Stimulated activated naive B cell treated with anti-CD40 and anti-IgM and Interleukin-4, amounts not matched to agents 10 μg/mL and 1 μg/mL and 100 μg/mL, for 72 hours (primary cell): ENCODE measurements around the gene MKLN1.
"Not testable (repeated sequence)": the region's sequence is repeated elsewhere in the genome, so short reads cannot be mapped to it uniquely, and the experiment has no call there.

Experiments
- ATAC-seq, 2 donors: fragments of 150-1000 bp; cut with Tn5 transposase; replicated peaks; 2 replicates each; pipeline ENCODE4 v1.10.0; 2021; ENCODE audit warnings: moderate library complexity in 1 of 2
- DNase-seq: peaks from one replicate; pipeline ENCODE4 v3.0.0; 2021
- H3K27ac Mint-ChIP-seq: one replicate; pipeline ENCODE4 v1.8.0; 2022; ENCODE audit warnings: mild to moderate bottlenecking, mixed read lengths
- H3K27me3 Mint-ChIP-seq, 2 donors: one replicate each; pipeline ENCODE4 v1.8.0; 2022; ENCODE audit warnings: mixed read lengths in 2 of 2
- H3K36me3 Mint-ChIP-seq, 2 donors: one replicate each; pipeline ENCODE4 v1.8.0; 2022; ENCODE audit warnings: mixed read lengths in 2 of 2, mild to moderate bottlenecking in 1 of 2
- H3K4me1 Mint-ChIP-seq, 2 donors: one replicate each; pipeline ENCODE4 v1.8.0; 2022; ENCODE audit warnings: mixed read lengths in 2 of 2, mild to moderate bottlenecking in 1 of 2
- H3K4me3 Mint-ChIP-seq, 2 donors: one replicate each; pipeline ENCODE4 v1.8.0; 2022; ENCODE audit warnings: mild to moderate bottlenecking in 2 of 2, mixed read lengths in 2 of 2, moderate library complexity in 1 of 2
- H3K9me3 Mint-ChIP-seq, 2 donors: one replicate each; pipeline ENCODE4 v1.8.0; 2022; ENCODE audit warnings: mixed read lengths in 2 of 2, mild to moderate bottlenecking in 1 of 2

Gene MKLN1

GRCh38 chr7:131300572-131301466 is 26.9 kb upstream of the MKLN1 start:
- H3K4me3 Mint-ChIP-seq: no peak overlapping the region
- H3K27me3 Mint-ChIP-seq: peaks cover 0 to 4% of the 10 kb centered on the region in 2 donors
- H3K4me1 Mint-ChIP-seq: peaks cover 6 to 10% of the 10 kb centered on the region in 2 donors
- no peak for ATAC-seq
- H3K27ac Mint-ChIP-seq: no peak overlapping the region
- peaks cover 0 to under 1% of the 10 kb centered on the region in 2 donors for H3K9me3 Mint-ChIP-seq
- no peak for DNase-seq
- H3K36me3 Mint-ChIP-seq: peaks cover 0 to under 1% of the 10 kb centered on the region in 2 donors

GRCh38 chr7:131302446-131302845 is 25.2 kb upstream of the MKLN1 start:
- H3K9me3 Mint-ChIP-seq: peaks cover 9 to 11% of the 10 kb centered on the region in 2 donors
- ATAC-seq (no peak), DNase-seq (no peak)
- H3K4me3 Mint-ChIP-seq: no peak overlapping the region
- H3K27me3 Mint-ChIP-seq: peaks cover 0 to 4% of the 10 kb centered on the region in 2 donors
- H3K27ac Mint-ChIP-seq: peak overlapping the region; percentile 31
- H3K36me3 Mint-ChIP-seq: peaks cover 9 to 13% of the 10 kb centered on the region in 2 donors
- peaks cover 6 to 9% of the 10 kb centered on the region in 2 donors for H3K4me1 Mint-ChIP-seq

GRCh38 chr7:131302876-131303707 is 24.6 kb upstream of the MKLN1 start:
- ATAC-seq: peak; percentile 36 to 45
- peaks cover 5 to 6% of the 10 kb centered on the region in 2 donors for H3K4me1 Mint-ChIP-seq
- H3K27me3 Mint-ChIP-seq: peaks cover 0 to 4% of the 10 kb centered on the region in 2 donors
- DNase-seq: no peak
- H3K36me3 Mint-ChIP-seq: peaks cover 13% of the 10 kb centered on the region in 2 donors
- H3K9me3 Mint-ChIP-seq: peaks cover 14 to 16% of the 10 kb centered on the region in 2 donors
- no peak overlapping the region for H3K4me3 Mint-ChIP-seq
- H3K27ac Mint-ChIP-seq: no peak overlapping the region

- H3K4me1 Mint-ChIP-seq: no peaks in the 10 kb centered on the region
- no peak overlapping the region for H3K4me3 Mint-ChIP-seq
- peaks cover 13 to 14% of the 10 kb centered on the region in 2 donors for H3K36me3 Mint-ChIP-seq
- peaks cover 0 to under 1% of the 10 kb centered on the region in 2 donors for H3K27me3 Mint-ChIP-seq
- DNase-seq: no peak
- ATAC-seq: no peak
- no peak overlapping the region for H3K27ac Mint-ChIP-seq
- peaks cover 14 to 16% of the 10 kb centered on the region in 2 donors for H3K9me3 Mint-ChIP-seq
Measured at GRCh38 chr7:131305152-131305551, 22.5 kb upstream of the MKLN1 start.

- not testable (repeated sequence) for ATAC-seq
Measured at GRCh38 chr7:131306041-131306440, 21.6 kb upstream of the MKLN1 start.

GRCh38 chr7:131306777-131307176 is 20.9 kb upstream of the MKLN1 start:
- H3K36me3 Mint-ChIP-seq: peaks cover 13 to 14% of the 10 kb centered on the region in 2 donors
- no peak for DNase-seq
- peaks cover 14 to 16% of the 10 kb centered on the region in 2 donors for H3K9me3 Mint-ChIP-seq
- H3K4me3 Mint-ChIP-seq: no peak overlapping the region
- no peak for ATAC-seq
- H3K27ac Mint-ChIP-seq: no peak overlapping the region
- no peaks in the 10 kb centered on the region for H3K27me3 Mint-ChIP-seq
- H3K4me1 Mint-ChIP-seq: no peaks in the 10 kb centered on the region

More at GRCh38 chr7:131306041-131306440, 21.6 kb upstream of the MKLN1 start:
- H3K4me1 Mint-ChIP-seq, DNase-seq, H3K27ac Mint-ChIP-seq, H3K4me3 Mint-ChIP-seq, H3K27me3 Mint-ChIP-seq: not testable (repeated sequence)
- peaks cover 14 to 16% of the 10 kb centered on the region in 2 donors for H3K9me3 Mint-ChIP-seq
- H3K36me3 Mint-ChIP-seq: peaks cover 13 to 14% of the 10 kb centered on the region in 2 donors

- no peak for ATAC-seq
- no peak overlapping the region for H3K4me3 Mint-ChIP-seq
- H3K27me3 Mint-ChIP-seq: no peaks in the 10 kb centered on the region
- peaks cover 13 to 18% of the 10 kb centered on the region in 2 donors for H3K36me3 Mint-ChIP-seq
- peaks cover 16 to 18% of the 10 kb centered on the region in 2 donors for H3K9me3 Mint-ChIP-seq
- no peak for DNase-seq
- no peaks in the 10 kb centered on the region for H3K4me1 Mint-ChIP-seq
- no peak overlapping the region for H3K27ac Mint-ChIP-seq
Measured at GRCh38 chr7:131307627-131308026, 20.0 kb upstream of the MKLN1 start.

- ATAC-seq (no peak), DNase-seq (no peak)
- peaks cover 10 to 20% of the 10 kb centered on the region in 2 donors for H3K36me3 Mint-ChIP-seq
- no peak overlapping the region for H3K4me3 Mint-ChIP-seq
- peaks cover 4 to 18% of the 10 kb centered on the region in 2 donors for H3K9me3 Mint-ChIP-seq
- H3K4me1 Mint-ChIP-seq: no peaks in the 10 kb centered on the region
- no peak overlapping the region for H3K27ac Mint-ChIP-seq
- peaks cover 0 to 9% of the 10 kb centered on the region in 2 donors for H3K27me3 Mint-ChIP-seq
Measured at GRCh38 chr7:131312838-131313237, 14.8 kb upstream of the MKLN1 start.

GRCh38 chr7:131320603-131321002 is 7.1 kb upstream of the MKLN1 start:
- Mint-ChIP-seq H3K27me3 (peaks cover 0 to 9% of the 10 kb centered on the region in 2 donors), H3K27ac (no peak overlapping the region), H3K9me3 (peaks cover 5 to 10% of the 10 kb centered on the region in 2 donors), H3K36me3 (peaks cover 28 to 47% of the 10 kb centered on the region in 2 donors), H3K4me3 (no peak overlapping the region), H3K4me1 (peaks cover 13 to 31% of the 10 kb centered on the region in 2 donors)
- DNase-seq (no peak), ATAC-seq (no peak)

GRCh38 chr7:131321656-131322055 is 6.0 kb upstream of the MKLN1 start:
- ATAC-seq (no peak), DNase-seq (no peak)
- Mint-ChIP-seq H3K4me1 (peaks cover 20 to 35% of the 10 kb centered on the region in 2 donors), H3K27ac (no peak overlapping the region), H3K27me3 (peaks cover 0 to 4% of the 10 kb centered on the region in 2 donors), H3K4me3 (no peak overlapping the region), H3K36me3 (peaks cover 22 to 42% of the 10 kb centered on the region in 2 donors), H3K9me3 (peaks cover 5% of the 10 kb centered on the region in 2 donors)

- ATAC-seq (no peak), DNase-seq (no peak)
- Mint-ChIP-seq H3K4me3 (no peak overlapping the region), H3K27ac (no peak overlapping the region), H3K9me3 (peaks cover under 1 to 5% of the 10 kb centered on the region in 2 donors), H3K27me3 (peaks cover 0 to under 1% of the 10 kb centered on the region in 2 donors), H3K4me1 (peaks cover 21 to 35% of the 10 kb centered on the region in 2 donors), H3K36me3 (peaks cover 18 to 37% of the 10 kb centered on the region in 2 donors)
Measured at GRCh38 chr7:131322061-131322460, 5.6 kb upstream of the MKLN1 start.

- H3K9me3 Mint-ChIP-seq: peaks cover 0 to 5% of the 10 kb centered on the region in 2 donors
- H3K36me3 Mint-ChIP-seq: peaks cover 19 to 37% of the 10 kb centered on the region in 2 donors
- no peak overlapping the region for H3K4me3 Mint-ChIP-seq
- no peaks in the 10 kb centered on the region for H3K27me3 Mint-ChIP-seq
- H3K4me1 Mint-ChIP-seq: peaks cover 21 to 35% of the 10 kb centered on the region in 2 donors
- DNase-seq (no peak), ATAC-seq (no peak)
- no peak overlapping the region for H3K27ac Mint-ChIP-seq
Measured at GRCh38 chr7:131322861-131323260, 4.8 kb upstream of the MKLN1 start.

GRCh38 chr7:131325179-131325840 is 2.4 kb upstream of the MKLN1 start:
- H3K9me3 Mint-ChIP-seq: peaks cover 0 to 5% of the 10 kb centered on the region in 2 donors
- peak; percentile 6 for DNase-seq
- H3K4me3 Mint-ChIP-seq: peak overlapping the region; percentile 56 to 70
- H3K4me1 Mint-ChIP-seq: peaks cover 34 to 49% of the 10 kb centered on the region in 2 donors
- peak overlapping the region; percentile 89 for H3K27ac Mint-ChIP-seq
- peak; percentile 28 to 31 for ATAC-seq
- H3K36me3 Mint-ChIP-seq: peaks cover 25 to 34% of the 10 kb centered on the region in 2 donors
- H3K27me3 Mint-ChIP-seq: no peaks in the 10 kb centered on the region
